CD8-positive, alpha-beta memory T cell (primary cell): ENCODE data around the gene GNAQ. TPM values are rescaled to one million over a fixed set of nuclear protein-coding genes. Genes with fewer than 3 reads are reported as not detected.

Experiments used
- CTCF ChIA-PET: fragments of 350-600 bp; sonication (Branson Sonifier 250); formaldehyde crosslinking; loops from one replicate; lab custom pipeline; 2021; ENCODE audit warnings: antibody characterized with exemption; lab: Charles Lee
- POLR2A ChIA-PET: fragments of 350-600 bp; sonication (Branson Sonifier 250); formaldehyde crosslinking; loops from one replicate; lab custom pipeline; 2021; ENCODE audit warnings: antibody characterized with exemption; lab: Charles Lee
- DNase-seq, 5 donors: peaks; one replicate each; pipeline versions ENCODE4 v3.0.0 to v3.0.0-alpha.2; 2020 to 2022; ENCODE audit warnings: mixed read lengths in 1 of 5
- H3K27ac ChIP-seq: one replicate; pipeline ENCODE4 v1.7.0; 2013; ENCODE audit warnings: low read depth, mild to moderate bottlenecking, low read length, moderate library complexity
- H3K27me3 ChIP-seq: 2 replicates; pipeline ENCODE4 v1.7.0; 2013; ENCODE audit warnings: low read length, mild to moderate bottlenecking; ENCODE audit not compliant: insufficient read depth, poor library complexity, severe bottlenecking
- H3K36me3 ChIP-seq: 2 replicates; pipeline ENCODE4 v1.7.0; 2013; ENCODE audit warnings: mild to moderate bottlenecking, low read length, moderate library complexity; ENCODE audit not compliant: insufficient read depth
- H3K4me1 ChIP-seq: 2 replicates; pipeline ENCODE4 v1.7.0; 2013; ENCODE audit warnings: mild to moderate bottlenecking, low read length, moderate library complexity; ENCODE audit not compliant: insufficient read depth
- H3K4me3 ChIP-seq: 2 replicates; pipeline ENCODE4 v1.7.0; 2013; ENCODE audit warnings: mild to moderate bottlenecking, low read length
- H3K9me3 ChIP-seq: 2 replicates; pipeline ENCODE4 v1.7.0; 2013; ENCODE audit warnings: mild to moderate bottlenecking, low read length
- H3K27ac Mint-ChIP-seq, 8 donors: one replicate each; pipeline ENCODE4 v1.8.0; 2020 to 2021; ENCODE audit warnings: mixed read lengths in 8 of 8, mild to moderate bottlenecking in 6 of 8, inconsistent platforms in 3 of 8, moderate library complexity in 3 of 8
- H3K27me3 Mint-ChIP-seq, 2 donors: one replicate each; pipeline ENCODE4 v1.8.0; 2020 to 2021; ENCODE audit warnings: mixed read lengths in 2 of 2, mild to moderate bottlenecking in 1 of 2, moderate library complexity in 1 of 2
- H3K36me3 Mint-ChIP-seq, 3 donors: one replicate each; pipeline ENCODE4 v1.8.0; 2020 to 2021; ENCODE audit warnings: mixed read lengths in 3 of 3, inconsistent platforms in 1 of 3, mild to moderate bottlenecking in 1 of 3
- H3K4me1 Mint-ChIP-seq, 3 donors: one replicate each; pipeline ENCODE4 v1.8.0; 2020 to 2021; ENCODE audit warnings: mixed read lengths in 3 of 3, inconsistent platforms in 1 of 3, mild to moderate bottlenecking in 1 of 3
- H3K4me3 Mint-ChIP-seq, 7 donors: one replicate each; pipeline ENCODE4 v1.8.0; 2020 to 2021; ENCODE audit warnings: mixed read lengths in 7 of 7, mild to moderate bottlenecking in 6 of 7, moderate library complexity in 4 of 7, inconsistent platforms in 2 of 7
- H3K9me3 Mint-ChIP-seq, 5 donors: one replicate each; pipeline ENCODE4 v1.8.0; 2020 to 2022; ENCODE audit warnings: mixed read lengths in 5 of 5, mild to moderate bottlenecking in 3 of 5, moderate library complexity in 2 of 5, inconsistent platforms in 1 of 5
- polyA plus RNA-seq: library from polyadenylated mRNA; unstranded; fragments of 300-500 nt; fragmentation: Illumina TruSeq; gene quantifications from one replicate; pipeline ENCODE4 v1.2.3, GENCODE V29; 2021
- total RNA-seq, 2 experiments: library from RNA; stranded (reverse); gene quantifications; one replicate each; pipeline ENCODE4 v1.2.3, GENCODE V29; 2021

Gene GNAQ
- total and polyA plus RNA-seq, 3 experiments from 2014 or later, result 7.5 to 19.8 (median 17.1) TPM

- Mint-ChIP-seq H3K4me3 (no peak overlapping the region), H3K4me1 (no peaks in the 10 kb centered on the region)
- POLR2A ChIA-PET, result no interaction called here
Observed at GRCh38 chr9:77679661-77680368, 351.8 kb downstream of the GNAQ start.

GRCh38 chr9:77679088-77679487, 352.5 kb downstream of the GNAQ start:
- Histone ChIP-seq H3K36me3 (no peaks in the 10 kb centered on the region), H3K4me1 (no peaks in the 10 kb centered on the region), H3K9me3 (no peaks in the 10 kb centered on the region), H3K27me3 (no peaks in the 10 kb centered on the region), H3K4me3 (no peak overlapping the region), H3K27ac (no peak overlapping the region)
- no peaks in the 10 kb centered on the region for H3K4me1 Mint-ChIP-seq
- no peak overlapping the region for H3K4me3 Mint-ChIP-seq
- POLR2A ChIA-PET, result no interaction called here
- peaks cover 0 to 3% of the 10 kb centered on the region in 2 donors for H3K27me3 Mint-ChIP-seq
- DNase-seq, result no peak
- no peaks in the 10 kb centered on the region for H3K9me3 Mint-ChIP-seq
- CTCF ChIA-PET, result no interaction called here
- no peak overlapping the region for H3K27ac Mint-ChIP-seq
- H3K36me3 Mint-ChIP-seq, result no peaks in the 10 kb centered on the region

More at GRCh38 chr9:77679661-77680368, 351.8 kb downstream of the GNAQ start:
- Histone ChIP-seq H3K27me3 (no peaks in the 10 kb centered on the region), H3K9me3 (no peaks in the 10 kb centered on the region), H3K4me3 (no peak overlapping the region), H3K4me1 (no peaks in the 10 kb centered on the region), H3K36me3 (no peaks in the 10 kb centered on the region), H3K27ac (no peak overlapping the region)
- Mint-ChIP-seq H3K27ac (no peak overlapping the region), H3K27me3 (peaks cover 0 to 3% of the 10 kb centered on the region in 2 donors), H3K9me3 (peaks cover 0 to 4% (median 0%) of the 10 kb centered on the region in 5 donors), H3K36me3 (no peaks in the 10 kb centered on the region)
- no peak for DNase-seq
- CTCF ChIA-PET, result no interaction called here

GRCh38 chr9:77677957-77678535, 353.6 kb downstream of the GNAQ start:
- H3K4me1 ChIP-seq, result no peaks in the 10 kb centered on the region
- H3K36me3 ChIP-seq, result no peaks in the 10 kb centered on the region
- CTCF ChIA-PET, result no interaction called here
- H3K27ac Mint-ChIP-seq, result no peak overlapping the region
- H3K36me3 Mint-ChIP-seq, result no peaks in the 10 kb centered on the region
- no peaks in the 10 kb centered on the region for H3K27me3 ChIP-seq
- H3K9me3 ChIP-seq, result no peaks in the 10 kb centered on the region
- no peaks in the 10 kb centered on the region for H3K9me3 Mint-ChIP-seq
- no peaks in the 10 kb centered on the region for H3K4me1 Mint-ChIP-seq
- no peak overlapping the region for H3K4me3 Mint-ChIP-seq
- no peak overlapping the region for H3K4me3 ChIP-seq
- H3K27ac ChIP-seq, result no peak overlapping the region
- peaks cover 0 to 3% of the 10 kb centered on the region in 2 donors for H3K27me3 Mint-ChIP-seq
- DNase-seq, result no peak
- POLR2A ChIA-PET, result no interaction called here

- Histone ChIP-seq H3K36me3 (no peaks in the 10 kb centered on the region), H3K4me3 (no peak overlapping the region), H3K4me1 (no peaks in the 10 kb centered on the region), H3K9me3 (no peaks in the 10 kb centered on the region), H3K27me3 (no peaks in the 10 kb centered on the region), H3K27ac (no peak overlapping the region)
- Mint-ChIP-seq H3K27ac (no peak overlapping the region), H3K9me3 (no peaks in the 10 kb centered on the region), H3K4me3 (no peak overlapping the region), H3K4me1 (no peaks in the 10 kb centered on the region), H3K36me3 (no peaks in the 10 kb centered on the region), H3K27me3 (peaks cover 0 to 3% of the 10 kb centered on the region in 2 donors)
- POLR2A ChIA-PET, result no interaction called here
- no peak for DNase-seq
- CTCF ChIA-PET, result no interaction called here
Observed at GRCh38 chr9:77677397-77677796, 354.2 kb downstream of the GNAQ start.

GRCh38 chr9:77673941-77674791, 357.4 kb downstream of the GNAQ start:
- H3K36me3 ChIP-seq, result no peaks in the 10 kb centered on the region
- H3K27ac Mint-ChIP-seq, result no peak overlapping the region
- no peaks in the 10 kb centered on the region for H3K9me3 ChIP-seq
- no peaks in the 10 kb centered on the region for H3K27me3 ChIP-seq
- H3K4me3 ChIP-seq, result no peak overlapping the region
- H3K9me3 Mint-ChIP-seq, result no peaks in the 10 kb centered on the region
- H3K4me1 Mint-ChIP-seq, result no peaks in the 10 kb centered on the region
- ChIA-PET POLR2A (no interaction called here), CTCF (interaction anchor here (1.2 kb wide), 1 partner anchor 23 kb away, joined by 3 read pairs; no protein-coding TSS in a partner anchor)
- no peak for DNase-seq
- H3K4me3 Mint-ChIP-seq, result no peak overlapping the region
- peaks cover 0 to 6% of the 10 kb centered on the region in 2 donors for H3K27me3 Mint-ChIP-seq
- H3K4me1 ChIP-seq, result no peaks in the 10 kb centered on the region
- no peak overlapping the region for H3K27ac ChIP-seq
- H3K36me3 Mint-ChIP-seq, result no peaks in the 10 kb centered on the region

GRCh38 chr9:77672183-77672582, 359.4 kb downstream of the GNAQ start:
- no peaks in the 10 kb centered on the region for H3K4me1 ChIP-seq
- peaks cover 0 to 7% of the 10 kb centered on the region in 2 donors for H3K27me3 Mint-ChIP-seq
- no peaks in the 10 kb centered on the region for H3K27me3 ChIP-seq
- ChIA-PET CTCF (no interaction called here), POLR2A (no interaction called here)
- H3K9me3 Mint-ChIP-seq, result no peaks in the 10 kb centered on the region
- no peak overlapping the region for H3K27ac Mint-ChIP-seq
- H3K27ac ChIP-seq, result no peak overlapping the region
- no peaks in the 10 kb centered on the region for H3K9me3 ChIP-seq
- no peaks in the 10 kb centered on the region for H3K36me3 Mint-ChIP-seq
- DNase-seq, result no peak
- no peak overlapping the region for H3K4me3 ChIP-seq
- H3K36me3 ChIP-seq, result no peaks in the 10 kb centered on the region
- no peak overlapping the region for H3K4me3 Mint-ChIP-seq
- H3K4me1 Mint-ChIP-seq, result no peaks in the 10 kb centered on the region

GRCh38 chr9:77667151-77667550, 364.5 kb downstream of the GNAQ start:
- Mint-ChIP-seq H3K27ac (no peak overlapping the region), H3K36me3 (no peaks in the 10 kb centered on the region), H3K9me3 (no peaks in the 10 kb centered on the region), H3K4me1 (no peaks in the 10 kb centered on the region), H3K4me3 (no peak overlapping the region), H3K27me3 (peaks cover 9 to 11% of the 10 kb centered on the region in 2 donors)
- ChIA-PET POLR2A (no interaction called here), CTCF (no interaction called here)
- Histone ChIP-seq H3K36me3 (no peaks in the 10 kb centered on the region), H3K9me3 (no peaks in the 10 kb centered on the region), H3K4me1 (no peaks in the 10 kb centered on the region), H3K27ac (no peak overlapping the region), H3K4me3 (no peak overlapping the region), H3K27me3 (no peaks in the 10 kb centered on the region)
- no peak for DNase-seq
